Progenitor cell of endocrine pancreas (in vitro differentiated cells): Measurements from ENCODE around the gene IL2RG. TPM values are rescaled to one million over a fixed set of nuclear protein-coding genes. Genes with fewer than 3 reads are reported as not detected.

Source experiments
- DNase-seq: peaks from one replicate; pipeline ENCODE4 v3.0.0; 2021; ENCODE audit warnings: low spot score; ENCODE audit not compliant: unreplicated experiment
- H3K27ac Mint-ChIP-seq: 2 replicates; pipeline ENCODE4 v1.8.0; 2021; ENCODE audit warnings: mild to moderate bottlenecking, moderate library complexity, mixed read lengths
- H3K27me3 Mint-ChIP-seq: 2 replicates; pipeline ENCODE4 v1.8.0; 2021; ENCODE audit warnings: mixed read lengths
- H3K36me3 Mint-ChIP-seq: 2 replicates; pipeline ENCODE4 v1.8.0; 2022; ENCODE audit warnings: mixed read lengths; ENCODE audit not compliant: insufficient read depth
- H3K4me1 Mint-ChIP-seq: 2 replicates; pipeline ENCODE4 v1.8.0; 2021; ENCODE audit warnings: low read depth, mixed read lengths
- H3K4me3 Mint-ChIP-seq: 2 replicates; pipeline ENCODE4 v1.8.0; 2021; ENCODE audit warnings: low read depth, mild to moderate bottlenecking, moderate library complexity, mixed read lengths
- H3K9me3 Mint-ChIP-seq: 2 replicates; pipeline ENCODE4 v1.8.0; 2021; ENCODE audit warnings: low read depth, mixed read lengths
- total RNA-seq: library from RNA; stranded (reverse); gene quantifications from 2 replicates; pipeline ENCODE4 v1.2.1, GENCODE V29; 2021
- TF ChIP-seq, protein P1 (sequence below): fragments of 200-600 bp; sonication (generic); IDR thresholded peaks from one replicate; pipeline ENCODE4 v1.5.0; 2021; ENCODE audit warnings: antibody characterized with exemption, mild to moderate bottlenecking; ENCODE audit not compliant: unreplicated experiment

Gene IL2RG
- total RNA-seq, 1 donor from 2014 or later: 0.41 TPM

- TF ChIP-seq, protein P1, sequence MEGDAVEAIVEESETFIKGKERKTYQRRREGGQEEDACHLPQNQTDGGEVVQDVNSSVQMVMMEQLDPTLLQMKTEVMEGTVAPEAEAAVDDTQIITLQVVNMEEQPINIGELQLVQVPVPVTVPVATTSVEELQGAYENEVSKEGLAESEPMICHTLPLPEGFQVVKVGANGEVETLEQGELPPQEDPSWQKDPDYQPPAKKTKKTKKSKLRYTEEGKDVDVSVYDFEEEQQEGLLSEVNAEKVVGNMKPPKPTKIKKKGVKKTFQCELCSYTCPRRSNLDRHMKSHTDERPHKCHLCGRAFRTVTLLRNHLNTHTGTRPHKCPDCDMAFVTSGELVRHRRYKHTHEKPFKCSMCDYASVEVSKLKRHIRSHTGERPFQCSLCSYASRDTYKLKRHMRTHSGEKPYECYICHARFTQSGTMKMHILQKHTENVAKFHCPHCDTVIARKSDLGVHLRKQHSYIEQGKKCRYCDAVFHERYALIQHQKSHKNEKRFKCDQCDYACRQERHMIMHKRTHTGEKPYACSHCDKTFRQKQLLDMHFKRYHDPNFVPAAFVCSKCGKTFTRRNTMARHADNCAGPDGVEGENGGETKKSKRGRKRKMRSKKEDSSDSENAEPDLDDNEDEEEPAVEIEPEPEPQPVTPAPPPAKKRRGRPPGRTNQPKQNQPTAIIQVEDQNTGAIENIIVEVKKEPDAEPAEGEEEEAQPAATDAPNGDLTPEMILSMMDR: no peak
- DNase-seq: peak; percentile 70
- Mint-ChIP-seq H3K27ac (peak within 1 kb of the TSS; percentile 95), H3K4me3 (peak within 1 kb of the TSS; percentile 96), H3K27me3 (no peaks in the 10 kb centered on the region), H3K9me3 (peaks cover 21% of the 10 kb centered on the region), H3K36me3 (no peaks in the 10 kb centered on the region), H3K4me1 (peaks cover 7% of the 10 kb centered on the region)
Observed at GRCh38 chrX:71068044-71068918, 43.1 kb downstream of the IL2RG start, which contains the start of gene SNX12. Gene SNX12, minus strand, starts transcription at chrX:71068334. Its CDS starts 28 bp downstream, at chrX:71068306.

GRCh38 chrX:71067712-71068043, 43.7 kb downstream of the IL2RG start:
- Mint-ChIP-seq H3K27ac (peak overlapping the region; percentile 95), H3K9me3 (peaks cover 22% of the 10 kb centered on the region)
- DNase-seq: no peak

GRCh38 chrX:71067089-71067488, 44.3 kb downstream of the IL2RG start:
- H3K9me3 Mint-ChIP-seq: peaks cover 22% of the 10 kb centered on the region
- H3K4me1 Mint-ChIP-seq: peaks cover 7% of the 10 kb centered on the region
- no peak for DNase-seq
- H3K27ac Mint-ChIP-seq: no peak overlapping the region
- H3K27me3 Mint-ChIP-seq: no peaks in the 10 kb centered on the region
- H3K4me3 Mint-ChIP-seq: peak overlapping the region; percentile 96
- H3K36me3 Mint-ChIP-seq: peaks cover 2% of the 10 kb centered on the region
- TF ChIP-seq, protein P1: no peak

More at GRCh38 chrX:71067712-71068043, 43.7 kb downstream of the IL2RG start:
- peaks cover 7% of the 10 kb centered on the region for H3K4me1 Mint-ChIP-seq
- peaks cover under 1% of the 10 kb centered on the region for H3K36me3 Mint-ChIP-seq
- no peaks in the 10 kb centered on the region for H3K27me3 Mint-ChIP-seq
- TF ChIP-seq, protein P1: no peak
- H3K4me3 Mint-ChIP-seq: peak overlapping the region; percentile 96

DNA sequence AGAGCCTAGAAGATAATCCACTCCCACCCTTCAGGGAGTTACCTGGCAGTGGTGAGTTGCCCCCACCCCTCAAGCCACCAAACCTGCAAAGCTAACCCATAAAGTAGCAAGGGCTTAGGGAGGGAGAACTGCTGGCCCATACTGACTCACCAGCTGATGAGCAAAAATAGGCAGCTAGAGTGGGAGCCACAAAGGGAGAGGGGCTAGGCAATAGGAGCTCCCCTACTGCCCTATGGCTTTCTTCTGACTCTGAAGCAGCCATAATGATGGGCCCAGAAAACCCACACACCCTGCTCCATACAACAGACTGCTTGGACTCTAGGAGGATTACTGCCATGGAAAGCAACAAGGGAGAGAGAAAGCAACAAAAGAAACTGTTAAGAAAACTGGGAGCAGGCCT, 51.2 kb downstream of the IL2RG start:
- H3K27ac Mint-ChIP-seq: no peak overlapping the region
- DNase-seq: no peak
- TF ChIP-seq, protein P1: no peak
- no peak overlapping the region for H3K4me3 Mint-ChIP-seq
- H3K36me3 Mint-ChIP-seq: peaks cover 14% of the 10 kb centered on the region
- peaks cover 15% of the 10 kb centered on the region for H3K9me3 Mint-ChIP-seq
- H3K4me1 Mint-ChIP-seq: no peaks in the 10 kb centered on the region
- no peaks in the 10 kb centered on the region for H3K27me3 Mint-ChIP-seq

DNA sequence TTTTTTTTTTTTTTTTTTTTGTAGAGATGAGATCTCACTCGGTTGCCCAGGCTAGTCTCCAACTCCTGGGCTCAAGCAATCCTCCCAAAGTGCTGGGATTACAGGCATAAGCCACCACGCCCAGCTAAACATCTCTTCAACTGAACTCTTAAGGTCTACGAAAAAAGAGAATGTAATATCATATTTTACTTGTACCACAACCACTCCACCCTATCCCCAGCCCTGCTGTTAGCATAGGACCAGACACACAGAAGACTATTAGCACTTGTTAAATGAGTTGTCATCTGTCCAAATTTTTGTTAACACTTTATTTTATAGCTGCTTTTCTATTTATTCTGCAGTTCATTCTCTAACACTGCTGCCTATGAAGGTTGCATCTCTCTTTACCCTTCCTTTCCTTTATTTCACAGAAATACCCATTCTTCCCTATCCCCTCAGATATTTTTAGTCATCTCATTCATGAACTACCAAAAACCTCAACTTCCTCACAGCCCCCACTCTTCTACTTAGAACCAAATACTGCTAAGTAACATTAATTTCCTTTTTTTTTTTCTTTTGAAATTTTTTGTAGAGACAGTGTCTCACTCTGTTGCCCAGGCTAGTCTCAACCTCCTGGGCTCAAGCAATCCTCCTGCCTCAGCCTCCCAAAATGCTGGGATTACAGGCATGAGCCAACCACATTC, 53.4 kb downstream of the IL2RG start:
- Mint-ChIP-seq H3K27me3 (no peaks in the 10 kb centered on the region), H3K4me3 (no peak overlapping the region), H3K4me1 (no peaks in the 10 kb centered on the region), H3K27ac (no peak overlapping the region), H3K9me3 (peaks cover 10% of the 10 kb centered on the region), H3K36me3 (peaks cover 14% of the 10 kb centered on the region)
- TF ChIP-seq, protein P1: no peak
- no peak for DNase-seq
